HCT116 (cell line): ENCODE measurements around the gene RAB34. TPM values are rescaled to one million over a fixed set of nuclear protein-coding genes. Genes with fewer than 3 reads are reported as not detected.

Source experiments
- ATAC-seq: fragments of 200-7000 bp; cut with Tn5 transposase; 2 replicates; pipeline ENCODE4 v1.9.1; 2020; ENCODE audit warnings: mild to moderate bottlenecking, moderate library complexity
- BruUV-seq: library from RNA; stranded (reverse); fragments of 400-500 nt; replicated peaks from 2 replicates; lab custom pipeline; 2021; lab: Mats Ljungman, UMichigan
- CTCF ChIA-PET: fragments of 300-600 bp; sonication (Branson Sonifier 250); formaldehyde crosslinking; loops from one replicate; lab custom pipeline; 2021; ENCODE audit warnings: antibody characterized with exemption; lab: Charles Lee
- POLR2A ChIA-PET: fragments of 300-600, 350-600 bp; sonication (Branson Sonifier 250); formaldehyde crosslinking; loops from one replicate; lab custom pipeline; 2021; ENCODE audit warnings: antibody characterized with exemption; lab: Charles Lee
- RAD21 ChIA-PET, 2 experiments: fragments of 300-600 bp; sonication (Branson Sonifier 250); formaldehyde crosslinking; loops; one replicate each; lab custom pipeline; 2023; ENCODE audit warnings: low total read pairs in 2 of 2; ENCODE audit not compliant: uncharacterized antibody in 2 of 2, unreplicated experiment in 2 of 2, low non-redundant PET in 1 of 2; lab: Charles Lee
- DNase-seq: peaks from one replicate; pipeline ENCODE4 v3.0.0-alpha.2; 2010; ENCODE audit warnings: low read depth, low spot score
- H2AFZ ChIP-seq: fragments of 200-600 bp; shearing (Covaris generic), sonication (generic); 2 replicates; pipeline ENCODE4 v1.6.1; 2017; ENCODE audit warnings: low read depth, mixed run types, mixed read lengths, antibody characterized with exemption, low read length; ENCODE audit not compliant: poor library complexity, severe bottlenecking
- H3K27ac ChIP-seq: 2 replicates; pipeline ENCODE4 v1.5.1; 2012; ENCODE audit warnings: low read depth, low read length
- H3K27me3 ChIP-seq: fragments of 200-600 bp; sonication (generic); 2 replicates; pipeline ENCODE4 v1.6.1; 2016; ENCODE audit warnings: mixed run types, low read length, mixed read lengths; ENCODE audit not compliant: insufficient read depth
- H3K36me3 ChIP-seq, 2 experiments: fragments of 200-500 bp in 1 of 2; fragments of 200-600 bp in 1 of 2; sonication (Bioruptor generic) in 1 of 2; sonication (generic) in 1 of 2; 2 replicates each; pipeline versions ENCODE4 v1.5.1 to v1.6.1; 2014 to 2016; ENCODE audit warnings: low read length in 2 of 2, inconsistent platforms in 1 of 2, mixed read lengths in 1 of 2, mixed run types in 1 of 2; ENCODE audit not compliant: insufficient read depth in 2 of 2, control insufficient read depth in 1 of 2
- H3K4me1 ChIP-seq, 2 experiments: fragments of 200-600 bp in 1 of 2; sonication (generic) in 1 of 2; 2 replicates each; pipeline versions ENCODE4 v1.5.1 to v1.6.1; 2012 to 2017; ENCODE audit warnings: low read length in 2 of 2, inconsistent platforms in 1 of 2, mild to moderate bottlenecking in 1 of 2, mixed read lengths in 1 of 2, mixed run types in 1 of 2, moderate library complexity in 1 of 2; ENCODE audit not compliant: insufficient read depth in 2 of 2, control insufficient read depth in 1 of 2
- H3K4me2 ChIP-seq: fragments of 200-600 bp; sonication (generic); 2 replicates; pipeline ENCODE4 v1.6.1; 2017; ENCODE audit warnings: mixed run types, low read length, mixed read lengths
- H3K4me3 ChIP-seq, 2 experiments: fragments of 200-600 bp in 1 of 2; sonication (generic) in 1 of 2; replicated peaks in 1 of 2; 2 replicates each; pipeline ENCODE4 v1.5.1; 2011 to 2016; ENCODE audit warnings: low read length in 2 of 2, control low read depth in 1 of 2, low read depth in 1 of 2, mild to moderate bottlenecking in 1 of 2, mixed read lengths in 1 of 2, mixed run types in 1 of 2
- H3K79me2 ChIP-seq: fragments of 200-600 bp; sonication (generic); 2 replicates; pipeline ENCODE4 v1.6.1; 2017; ENCODE audit warnings: mild to moderate bottlenecking, mixed run types, low read length, moderate library complexity, mixed read lengths; ENCODE audit not compliant: insufficient read depth
- H3K9ac ChIP-seq: fragments of 200-600 bp; sonication (generic); 2 replicates; pipeline ENCODE4 v1.6.1; 2016; ENCODE audit warnings: low read length, mixed read lengths
- H3K9me2 ChIP-seq: fragments of 200-600 bp; sonication (generic), shearing (Covaris generic); 2 replicates; pipeline ENCODE4 v1.6.1; 2017; ENCODE audit warnings: mixed run types, mild to moderate bottlenecking, moderate library complexity; ENCODE audit not compliant: insufficient read depth
- H3K9me3 ChIP-seq, 2 experiments: fragments of 200-500 bp in 1 of 2; fragments of 200-600 bp in 1 of 2; sonication (Bioruptor generic) in 1 of 2; sonication (generic) in 1 of 2; 2 replicates each; pipeline ENCODE4 v1.6.1; 2014 to 2017; ENCODE audit warnings: low read length in 2 of 2, mixed read lengths in 2 of 2, inconsistent platforms in 1 of 2, low read depth in 1 of 2, mild to moderate bottlenecking in 1 of 2, mixed run types in 1 of 2, moderate library complexity in 1 of 2; ENCODE audit not compliant: control insufficient read depth in 1 of 2, insufficient read depth in 1 of 2
- H4K20me1 ChIP-seq: fragments of 200-600 bp; sonication (generic), shearing (Covaris generic); 2 replicates; pipeline ENCODE4 v1.6.1; 2017; ENCODE audit warnings: mixed run types, mild to moderate bottlenecking, moderate library complexity; ENCODE audit not compliant: insufficient read depth
- CBX3 ChIP-seq: IDR thresholded peaks from 2 replicates; pipeline ENCODE4 v1.6.1; 2012; ENCODE audit warnings: low read depth
- EGR1 ChIP-seq: IDR thresholded peaks from 2 replicates; pipeline ENCODE4 v1.6.1; 2012; ENCODE audit warnings: low read depth
- EZH2phosphoT487 ChIP-seq: fragments of 200-600 bp; IDR thresholded peaks from 2 replicates; pipeline ENCODE4 v1.6.1; 2018; ENCODE audit warnings: antibody characterized with exemption, borderline replicate concordance
- FOSL1 ChIP-seq: IDR thresholded peaks from 2 replicates; pipeline ENCODE4 v1.6.1; 2012; ENCODE audit warnings: low read depth
- POLR2A ChIP-seq: IDR thresholded peaks from 2 replicates; pipeline ENCODE4 v1.7.0; 2011; ENCODE audit warnings: borderline replicate concordance; ENCODE audit not compliant: insufficient read depth, insufficient read length; ENCODE audit errors: extremely low read depth
- RAD21 ChIP-seq: IDR thresholded peaks from 2 replicates; pipeline ENCODE4 v1.6.1; 2012; ENCODE audit warnings: low read depth, mild to moderate bottlenecking
- SRF ChIP-seq: IDR thresholded peaks from 2 replicates; pipeline ENCODE4 v1.6.1; 2012; ENCODE audit warnings: low read depth
- TCF7L2 ChIP-seq: IDR thresholded peaks from 2 replicates; pipeline ENCODE4 v1.7.0; 2011; ENCODE audit warnings: borderline replicate concordance, inconsistent platforms; ENCODE audit not compliant: insufficient read depth, insufficient read length; ENCODE audit errors: extremely low read depth
- ZNF274 ChIP-seq: fragments of 200-500 bp; sonication (Bioruptor generic); IDR thresholded peaks from 2 replicates; pipeline ENCODE4 v1.6.1; 2014; ENCODE audit warnings: mild to moderate bottlenecking, low read depth, low read length, inconsistent platforms
- intact Hi-C: fragments of 100-400 bp; cut with micrococcal nuclease; formaldehyde crosslinking; loops from 2 replicates; pipeline ENCODE4 v1.10.0; 2022
- total RNA-seq: library from RNA; stranded (reverse); gene quantifications from one replicate; pipeline ENCODE4 v1.2.1, GENCODE V29; 2021; ENCODE audit not compliant: unreplicated experiment
- TF ChIP-seq, protein P1 (sequence below): IDR thresholded peaks from 2 replicates; pipeline ENCODE4 v1.6.1; 2012; ENCODE audit warnings: low read depth
- TF ChIP-seq, protein P2 (sequence below), 3 experiments: fragments of 200-600 bp in 1 of 3; sonication (generic) in 1 of 3; IDR thresholded peaks in 2 of 3; conservative IDR thresholded peaks in 1 of 3; 2 replicates each; pipeline ENCODE4 v1.5.1; 2012 to 2017; ENCODE audit warnings: low read depth in 2 of 3, low read length in 2 of 3, antibody characterized with exemption in 1 of 3, borderline replicate concordance in 1 of 3, control low read depth in 1 of 3, mild to moderate bottlenecking in 1 of 3, mixed read lengths in 1 of 3, mixed run types in 1 of 3, moderate library complexity in 1 of 3; ENCODE audit not compliant: insufficient read depth in 1 of 3
- TF ChIP-seq, protein P3 (sequence below): IDR thresholded peaks from 2 replicates; pipeline ENCODE4 v1.6.1; 2012

The RAB34 gene
- total RNA-seq, 1 experiment from 2014 or later, result 0.59 TPM

DNA sequence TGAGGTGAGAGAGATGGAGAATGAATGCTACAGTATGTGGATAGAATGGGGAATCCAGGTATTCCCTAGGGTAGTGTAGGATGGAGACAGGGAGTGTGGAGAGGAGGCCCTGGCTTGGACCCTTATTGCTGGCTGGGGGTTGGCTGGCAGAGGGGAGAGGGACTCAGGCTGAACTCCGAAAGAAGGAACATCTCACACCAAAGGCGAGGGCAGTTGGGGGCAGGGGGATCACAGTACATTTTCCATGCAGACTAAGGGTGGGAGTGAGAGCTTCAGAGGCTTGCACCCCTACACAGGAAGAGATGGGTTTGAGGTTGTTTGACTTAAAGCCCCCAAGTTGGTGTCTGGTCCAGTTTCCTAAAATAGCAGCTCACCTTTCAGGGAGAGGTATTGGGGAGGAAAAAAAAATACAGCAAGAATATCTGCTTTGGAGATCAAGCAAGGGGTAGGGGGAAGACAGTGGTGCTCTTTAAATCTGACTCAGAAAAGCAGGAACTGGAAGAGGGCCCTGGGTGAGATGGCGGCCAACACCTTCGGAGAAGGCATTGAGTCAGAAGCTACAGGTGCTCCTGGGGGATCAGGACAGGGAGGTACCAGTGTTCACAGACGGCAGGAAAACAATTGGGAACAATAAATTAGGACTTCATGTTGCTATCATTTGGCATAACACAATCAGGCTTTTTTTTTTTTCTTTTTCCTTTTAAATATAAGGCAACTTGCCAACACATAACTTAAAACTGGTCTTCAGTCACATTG is 38.6 kb upstream of the RAB34 start:
- POLR2A ChIA-PET, result interaction anchor here (0.6 kb wide), 1 partner anchor 505 kb away, joined by 3 read pairs; no protein-coding TSS in a partner anchor

More for the DNA sequence above, 38.6 kb upstream of the RAB34 start:
- no peak for ATAC-seq
- Histone ChIP-seq H3K4me3 (no peak overlapping the region), H4K20me1 (no peaks in the 10 kb centered on the region), H3K9me2 (no peaks in the 10 kb centered on the region), H3K27ac (no peak overlapping the region), H2AFZ (no peak overlapping the region), H3K36me3 (peaks cover 18% of the 10 kb centered on the region in 2 experiments; a peak in 3 of 4 replicates), H3K79me2 (no peaks in the 10 kb centered on the region; the same call in 1 of the 2 replicates), H3K4me1 (peaks cover 2 to 11% of the 10 kb centered on the region in 2 experiments; a peak in 2 of 4 replicates), H3K9me3 (no peaks in the 10 kb centered on the region), H3K4me2 (no peak overlapping the region), H3K9ac (no peak overlapping the region), H3K27me3 (no peaks in the 10 kb centered on the region)
- intact Hi-C loops, result no loop called here
- ChIA-PET CTCF (interaction anchor here (1.6 kb wide), 1 partner anchor 29 kb away, joined by 5 read pairs; no protein-coding TSS in a partner anchor), RAD21 (no interaction called here)
- no peak for DNase-seq
- BruUV-seq, result no TSS peak
- TF ChIP-seq SRF (no peak), EGR1 (no peak), TCF7L2 (no peak), CBX3 (no peak), EZH2phosphoT487 (no peak), RAD21 (no peak), FOSL1 (no peak), ZNF274 (no peak), POLR2A (no peak)
- TF ChIP-seq, protein P1, sequence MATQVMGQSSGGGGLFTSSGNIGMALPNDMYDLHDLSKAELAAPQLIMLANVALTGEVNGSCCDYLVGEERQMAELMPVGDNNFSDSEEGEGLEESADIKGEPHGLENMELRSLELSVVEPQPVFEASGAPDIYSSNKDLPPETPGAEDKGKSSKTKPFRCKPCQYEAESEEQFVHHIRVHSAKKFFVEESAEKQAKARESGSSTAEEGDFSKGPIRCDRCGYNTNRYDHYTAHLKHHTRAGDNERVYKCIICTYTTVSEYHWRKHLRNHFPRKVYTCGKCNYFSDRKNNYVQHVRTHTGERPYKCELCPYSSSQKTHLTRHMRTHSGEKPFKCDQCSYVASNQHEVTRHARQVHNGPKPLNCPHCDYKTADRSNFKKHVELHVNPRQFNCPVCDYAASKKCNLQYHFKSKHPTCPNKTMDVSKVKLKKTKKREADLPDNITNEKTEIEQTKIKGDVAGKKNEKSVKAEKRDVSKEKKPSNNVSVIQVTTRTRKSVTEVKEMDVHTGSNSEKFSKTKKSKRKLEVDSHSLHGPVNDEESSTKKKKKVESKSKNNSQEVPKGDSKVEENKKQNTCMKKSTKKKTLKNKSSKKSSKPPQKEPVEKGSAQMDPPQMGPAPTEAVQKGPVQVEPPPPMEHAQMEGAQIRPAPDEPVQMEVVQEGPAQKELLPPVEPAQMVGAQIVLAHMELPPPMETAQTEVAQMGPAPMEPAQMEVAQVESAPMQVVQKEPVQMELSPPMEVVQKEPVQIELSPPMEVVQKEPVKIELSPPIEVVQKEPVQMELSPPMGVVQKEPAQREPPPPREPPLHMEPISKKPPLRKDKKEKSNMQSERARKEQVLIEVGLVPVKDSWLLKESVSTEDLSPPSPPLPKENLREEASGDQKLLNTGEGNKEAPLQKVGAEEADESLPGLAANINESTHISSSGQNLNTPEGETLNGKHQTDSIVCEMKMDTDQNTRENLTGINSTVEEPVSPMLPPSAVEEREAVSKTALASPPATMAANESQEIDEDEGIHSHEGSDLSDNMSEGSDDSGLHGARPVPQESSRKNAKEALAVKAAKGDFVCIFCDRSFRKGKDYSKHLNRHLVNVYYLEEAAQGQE, result no peak
- TF ChIP-seq, protein P2, sequence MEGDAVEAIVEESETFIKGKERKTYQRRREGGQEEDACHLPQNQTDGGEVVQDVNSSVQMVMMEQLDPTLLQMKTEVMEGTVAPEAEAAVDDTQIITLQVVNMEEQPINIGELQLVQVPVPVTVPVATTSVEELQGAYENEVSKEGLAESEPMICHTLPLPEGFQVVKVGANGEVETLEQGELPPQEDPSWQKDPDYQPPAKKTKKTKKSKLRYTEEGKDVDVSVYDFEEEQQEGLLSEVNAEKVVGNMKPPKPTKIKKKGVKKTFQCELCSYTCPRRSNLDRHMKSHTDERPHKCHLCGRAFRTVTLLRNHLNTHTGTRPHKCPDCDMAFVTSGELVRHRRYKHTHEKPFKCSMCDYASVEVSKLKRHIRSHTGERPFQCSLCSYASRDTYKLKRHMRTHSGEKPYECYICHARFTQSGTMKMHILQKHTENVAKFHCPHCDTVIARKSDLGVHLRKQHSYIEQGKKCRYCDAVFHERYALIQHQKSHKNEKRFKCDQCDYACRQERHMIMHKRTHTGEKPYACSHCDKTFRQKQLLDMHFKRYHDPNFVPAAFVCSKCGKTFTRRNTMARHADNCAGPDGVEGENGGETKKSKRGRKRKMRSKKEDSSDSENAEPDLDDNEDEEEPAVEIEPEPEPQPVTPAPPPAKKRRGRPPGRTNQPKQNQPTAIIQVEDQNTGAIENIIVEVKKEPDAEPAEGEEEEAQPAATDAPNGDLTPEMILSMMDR (IDR thresholded peaks at IDR 0.05 in 2 of 3, conservative IDR thresholded peaks at IDR 0.05 in 1 of 3; ENCODE audit: borderline replicate concordance in 1 of 3, insufficient read depth in 1 of 3, low read depth in 2 of 3, low read length in 2 of 3), result no peak
- TF ChIP-seq, protein P3, sequence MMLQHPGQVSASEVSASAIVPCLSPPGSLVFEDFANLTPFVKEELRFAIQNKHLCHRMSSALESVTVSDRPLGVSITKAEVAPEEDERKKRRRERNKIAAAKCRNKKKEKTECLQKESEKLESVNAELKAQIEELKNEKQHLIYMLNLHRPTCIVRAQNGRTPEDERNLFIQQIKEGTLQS, result no peak
